Neutrophil (primary cell): ENCODE measurements around the gene CHPF.

Source experiments
- H3K27ac ChIP-seq: fragments of 200-600 bp; sonication (generic); 2 replicates; pipeline ENCODE4 v1.5.1; 2016; ENCODE audit warnings: mild to moderate bottlenecking, moderate library complexity
- H3K27me3 ChIP-seq: fragments of 200-600 bp; sonication (generic); 2 replicates; pipeline ENCODE4 v1.6.0; 2016; ENCODE audit warnings: mild to moderate bottlenecking
- H3K36me3 ChIP-seq: fragments of 200-600 bp; sonication (generic); 2 replicates; pipeline ENCODE4 v1.5.1; 2017
- H3K4me1 ChIP-seq, 2 experiments: fragments of 200-600 bp in 1 of 2; sonication (generic) in 1 of 2; 1 replicate in 1 of 2; 2 replicates in 1 of 2; pipeline versions ENCODE4 v1.5.1 to v1.6.1; 2013 to 2016; ENCODE audit warnings: low read depth in 1 of 2, low read length in 1 of 2, mild to moderate bottlenecking in 1 of 2, moderate library complexity in 1 of 2; ENCODE audit not compliant: control insufficient read depth in 1 of 2, insufficient read depth in 1 of 2
- H3K4me3 ChIP-seq, 2 experiments: fragments of 200-600 bp in 1 of 2; sonication (generic) in 1 of 2; 1 replicate in 1 of 2; 2 replicates in 1 of 2; pipeline ENCODE4 v1.5.1; 2013 to 2016; ENCODE audit warnings: low read depth in 1 of 2, low read length in 1 of 2, mild to moderate bottlenecking in 1 of 2, moderate library complexity in 1 of 2
- H3K9me3 ChIP-seq: fragments of 200-600 bp; sonication (generic); 2 replicates; pipeline ENCODE4 v1.5.1; 2016
- TF ChIP-seq, protein P1 (sequence below): fragments of 200-600 bp; sonication (generic); IDR thresholded peaks from 2 replicates; pipeline ENCODE4 v1.5.1; 2016; ENCODE audit warnings: antibody characterized with exemption

CHPF gene

DNA sequence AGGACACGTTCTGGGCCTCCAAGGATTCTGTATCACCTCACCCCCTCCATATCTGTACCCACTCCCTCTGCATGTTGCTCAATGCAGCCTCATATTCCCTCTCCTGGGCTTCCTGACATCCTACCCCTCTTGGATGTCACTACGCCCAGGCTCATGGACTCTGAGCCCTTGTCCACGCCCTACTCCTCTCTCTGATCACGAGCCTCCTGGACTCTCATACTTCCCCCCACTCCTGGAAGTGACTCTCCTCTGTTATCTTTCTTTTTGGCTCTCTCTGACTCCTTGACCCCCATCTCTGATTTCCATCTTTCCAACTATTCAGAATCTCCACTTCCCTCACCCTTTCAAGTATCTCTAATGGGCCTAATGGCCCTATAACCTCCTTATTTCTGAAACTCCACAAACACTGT, 2.3 kb upstream of the CHPF start:
- TF ChIP-seq, protein P1, sequence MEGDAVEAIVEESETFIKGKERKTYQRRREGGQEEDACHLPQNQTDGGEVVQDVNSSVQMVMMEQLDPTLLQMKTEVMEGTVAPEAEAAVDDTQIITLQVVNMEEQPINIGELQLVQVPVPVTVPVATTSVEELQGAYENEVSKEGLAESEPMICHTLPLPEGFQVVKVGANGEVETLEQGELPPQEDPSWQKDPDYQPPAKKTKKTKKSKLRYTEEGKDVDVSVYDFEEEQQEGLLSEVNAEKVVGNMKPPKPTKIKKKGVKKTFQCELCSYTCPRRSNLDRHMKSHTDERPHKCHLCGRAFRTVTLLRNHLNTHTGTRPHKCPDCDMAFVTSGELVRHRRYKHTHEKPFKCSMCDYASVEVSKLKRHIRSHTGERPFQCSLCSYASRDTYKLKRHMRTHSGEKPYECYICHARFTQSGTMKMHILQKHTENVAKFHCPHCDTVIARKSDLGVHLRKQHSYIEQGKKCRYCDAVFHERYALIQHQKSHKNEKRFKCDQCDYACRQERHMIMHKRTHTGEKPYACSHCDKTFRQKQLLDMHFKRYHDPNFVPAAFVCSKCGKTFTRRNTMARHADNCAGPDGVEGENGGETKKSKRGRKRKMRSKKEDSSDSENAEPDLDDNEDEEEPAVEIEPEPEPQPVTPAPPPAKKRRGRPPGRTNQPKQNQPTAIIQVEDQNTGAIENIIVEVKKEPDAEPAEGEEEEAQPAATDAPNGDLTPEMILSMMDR = no peak
- no peak overlapping the region for H3K4me3 ChIP-seq
- H3K9me3 ChIP-seq = no peaks in the 10 kb centered on the region
- peaks cover 15 to 23% of the 10 kb centered on the region in 2 experiments for H3K4me1 ChIP-seq
- H3K36me3 ChIP-seq = no peaks in the 10 kb centered on the region
- H3K27ac ChIP-seq = no peak overlapping the region
- peaks cover 100% of the 10 kb centered on the region for H3K27me3 ChIP-seq

DNA sequence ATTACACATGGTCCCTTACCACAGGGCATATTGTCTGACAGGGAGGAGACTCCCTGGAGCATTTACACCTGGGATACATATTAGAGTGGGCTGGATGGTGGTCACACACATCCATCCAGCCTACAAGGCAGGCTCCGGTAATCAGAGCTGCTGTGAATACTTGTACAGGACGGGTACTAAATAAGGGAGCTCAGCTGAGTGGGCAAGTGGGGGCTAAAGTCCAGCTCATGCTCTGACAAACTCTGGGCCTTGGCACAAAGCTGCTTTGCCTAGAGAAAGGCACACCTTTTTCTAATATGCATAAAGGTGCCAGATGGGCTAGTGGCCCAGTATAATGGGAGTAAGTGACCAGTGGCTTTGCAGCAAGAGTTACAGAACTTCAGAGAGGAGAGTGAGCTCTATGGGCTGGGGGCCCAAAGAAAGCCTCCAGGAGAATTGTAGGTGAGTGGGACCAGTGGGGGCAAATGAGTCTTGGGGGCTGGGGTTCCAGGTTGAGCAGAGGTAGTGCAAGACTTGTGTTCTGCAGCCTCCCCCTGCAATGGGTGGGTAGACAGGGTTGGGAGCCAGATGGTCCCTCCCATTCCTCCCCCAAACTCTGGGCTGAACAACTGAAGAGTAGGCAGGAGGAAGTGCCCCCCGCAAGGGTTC, 1.8 kb upstream of the CHPF start:
- no peak overlapping the region for H3K27ac ChIP-seq
- no peak overlapping the region for H3K4me3 ChIP-seq
- no peaks in the 10 kb centered on the region for H3K9me3 ChIP-seq
- H3K36me3 ChIP-seq = no peaks in the 10 kb centered on the region
- TF ChIP-seq, protein P1 = no peak
- H3K4me1 ChIP-seq = peaks cover 15 to 23% of the 10 kb centered on the region in 2 experiments
- H3K27me3 ChIP-seq = peaks cover 100% of the 10 kb centered on the region

- H3K36me3 ChIP-seq = no peaks in the 10 kb centered on the region
- TF ChIP-seq, protein P1 = no peak
- H3K4me3 ChIP-seq = no peak overlapping the region
- H3K9me3 ChIP-seq = no peaks in the 10 kb centered on the region
- no peak overlapping the region for H3K27ac ChIP-seq
- peaks cover 15 to 23% of the 10 kb centered on the region in 2 experiments for H3K4me1 ChIP-seq
- H3K27me3 ChIP-seq = peaks cover 98% of the 10 kb centered on the region
Measured at GRCh38 chr2:219544567-219544966, 958 bp upstream of the CHPF start.

DNA sequence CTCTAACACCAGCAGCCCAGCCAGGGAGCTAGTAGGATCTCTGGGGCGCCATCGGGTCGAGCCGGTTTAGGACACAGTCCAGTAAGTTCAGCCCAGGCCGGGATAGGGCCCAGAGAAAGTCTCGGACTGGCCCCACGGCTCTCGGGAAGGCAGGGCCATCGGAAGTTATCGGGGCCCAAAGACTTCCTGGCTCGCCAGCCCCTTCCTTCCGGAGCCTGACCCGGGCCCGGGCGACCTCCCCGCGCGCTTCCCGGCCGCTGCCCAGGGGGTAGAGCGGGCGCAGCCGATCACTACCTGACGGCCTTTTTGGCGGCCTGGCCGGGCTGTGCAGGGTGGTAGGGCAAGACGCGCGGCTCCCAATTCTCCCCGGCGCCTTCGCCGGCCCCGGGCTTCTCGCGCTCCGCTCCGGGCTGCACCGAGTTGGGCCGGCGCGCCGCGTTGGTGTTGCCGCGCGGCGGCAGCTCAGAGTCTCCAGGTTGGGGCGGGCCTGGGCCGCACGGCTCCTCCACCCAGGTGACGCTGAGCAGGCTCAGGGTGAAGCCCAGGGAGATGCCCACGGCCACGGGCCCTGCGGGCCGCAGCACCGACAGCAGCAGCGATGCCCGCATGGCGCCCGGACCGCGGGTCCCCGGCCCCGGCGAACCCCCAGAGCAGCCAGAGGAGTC, 546 bp downstream of the CHPF start:
- peak overlapping the region; percentile 66 to 79 for H3K4me3 ChIP-seq
- H3K27ac ChIP-seq = peak overlapping the region; percentile 35
- H3K4me1 ChIP-seq = peaks cover 15 to 23% of the 10 kb centered on the region in 2 experiments

GRCh38 chr2:219541611-219542180, 1.9 kb downstream of the CHPF start:
- H3K9me3 ChIP-seq = no peaks in the 10 kb centered on the region
- no peak overlapping the region for H3K27ac ChIP-seq
- TF ChIP-seq, protein P1 = peak; percentile 80
- no peaks in the 10 kb centered on the region for H3K36me3 ChIP-seq
- peak overlapping the region; percentile 42 to 51 for H3K4me3 ChIP-seq
- peaks cover 15 to 23% of the 10 kb centered on the region in 2 experiments for H3K4me1 ChIP-seq
- peaks cover 83% of the 10 kb centered on the region for H3K27me3 ChIP-seq

More for the DNA sequence above, 546 bp downstream of the CHPF start:
- Histone ChIP-seq H3K36me3 (no peaks in the 10 kb centered on the region), H3K9me3 (no peaks in the 10 kb centered on the region), H3K27me3 (peaks cover 86% of the 10 kb centered on the region)
- TF ChIP-seq, protein P1 = no peak
